Measurements from ENCODE around the gene OR51E1. TPM values are rescaled to one million over a fixed set of nuclear protein-coding genes. Genes with fewer than 3 reads are reported as not detected.

Gene OR51E1
- total RNA-seq, 8 experiments from 2014 or later: 0.05 to 0.19 (median 0.13) TPM; not detected in 4

- Histone ChIP-seq H3K4me1 (replicated peaks in 1 of 2) (no peaks in the 10 kb centered on the region), H3K4me3 (no peak overlapping the region), H3K27ac (no peak overlapping the region)
- ATAC-seq (replicated peaks in 6 of 8): no peak
- WGBS, 10 experiments: 31 to 100% (median 83%) methylated on average over 1 to 3 of the region's 3 CpGs; no CpG with 5 or more reads in 1 of the 10 experiments
- in situ Hi-C loops (cut with MboI; ENCODE audit: low pct_unique_long_range_greater_than_20kb in 2 of 9, low sequenced_read_pairs in 9 of 9, unreplicated experiment in 9 of 9): loop anchor here in 1 of 9 experiments (25.0 kb wide), 1 partner anchor 112 kb away; the partner anchor contains the start of genes OR51F2 and OR52R1
These were observed 56.1 kb downstream of the OR51E1 start for GRCh38 chr11:4699697-4700435.

DNA sequence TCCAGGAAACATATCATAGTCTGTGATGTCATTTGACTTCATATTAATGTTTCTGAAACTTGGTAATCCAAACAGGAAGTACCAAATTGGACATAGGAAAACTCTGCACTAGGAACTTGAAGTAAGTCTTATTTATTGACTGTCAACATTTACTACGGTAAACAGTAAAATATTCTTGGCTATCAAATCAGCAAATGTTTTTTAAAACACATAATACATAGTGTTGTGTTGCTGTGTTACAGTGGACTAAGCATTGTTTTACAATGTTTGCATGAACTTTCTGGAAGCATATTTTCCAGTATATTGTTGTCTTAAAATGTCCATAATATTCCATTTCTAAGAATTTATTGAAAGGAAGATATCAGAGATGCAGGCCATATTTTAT, 56.6 kb downstream of the OR51E1 start:
- in situ Hi-C loops (cut with MboI; ENCODE audit: low pct_unique_long_range_greater_than_20kb in 2 of 9, low sequenced_read_pairs in 9 of 9, unreplicated experiment in 9 of 9): loop anchor here in 1 of 9 experiments (25.0 kb wide), 1 partner anchor 112 kb away; the partner anchor contains the start of genes OR51F2 and OR52R1
- Histone ChIP-seq H3K27ac (no peak overlapping the region), H3K4me3 (no peak overlapping the region), H3K4me1 (replicated peaks in 1 of 2) (no peaks in the 10 kb centered on the region)
- 17 to 100% (median 100%) methylated on average over 1 of the region's 1 CpG; no CpG with 5 or more reads in 2 of the 10 experiments for WGBS, 10 experiments
- ATAC-seq (replicated peaks in 6 of 8): no peak

- Histone ChIP-seq H3K4me1 (replicated peaks in 1 of 2) (no peaks in the 10 kb centered on the region), H3K4me3 (no peak within 1 kb of the TSS), H3K27ac (no peak within 1 kb of the TSS)
- whole genome bisulfite sequencing, 10 experiments: 13 to 73% (median 28%) methylated on average over 1 to 5 of the region's 5 CpGs; no CpG with 5 or more reads in 1 of the 10 experiments
- peak in 4 of 8 experiments; percentile 27 to 90 (median 57) for ATAC-seq (replicated peaks in 6 of 8)
- in situ Hi-C loops (cut with MboI; ENCODE audit: low pct_unique_long_range_greater_than_20kb in 2 of 9, low sequenced_read_pairs in 9 of 9, unreplicated experiment in 9 of 9): loop anchor here in 1 of 9 experiments (25.0 kb wide), 1 partner anchor 108 kb away; the partner anchor contains the start of genes OR51F2 and OR52R1
These were observed 60.4 kb downstream of the OR51E1 start, which contains the start of gene MMP26 for GRCh38 chr11:4704054-4704789. Gene MMP26, plus strand, starts transcription at chr11:4704784.

DNA sequence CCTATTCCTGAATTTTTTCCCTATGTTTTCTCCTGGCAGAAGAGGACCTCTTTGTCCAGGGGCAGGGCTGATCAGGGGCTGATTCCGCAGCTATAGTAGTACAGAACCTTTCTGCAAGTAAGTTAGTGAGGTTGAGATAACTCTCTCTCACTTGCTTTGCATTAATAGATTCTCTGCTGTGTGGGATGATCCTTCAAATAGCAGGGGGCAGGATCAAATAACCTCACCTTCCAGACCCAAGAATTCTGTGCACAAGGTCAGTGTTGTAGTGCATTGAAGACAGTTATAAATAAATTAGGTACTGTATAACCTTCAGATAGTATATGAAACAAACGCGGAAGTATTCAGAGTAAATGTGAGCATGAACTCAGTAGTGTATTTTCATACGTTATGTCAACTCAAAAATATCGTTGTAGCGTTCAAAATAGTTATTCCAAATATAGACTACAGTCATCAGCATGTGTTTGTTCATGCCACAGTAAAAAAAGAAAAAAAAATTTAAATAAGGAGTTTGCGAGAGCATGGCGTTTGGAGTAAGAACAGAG, 61.1 kb downstream of the OR51E1 start:
- in situ Hi-C loops (cut with MboI; ENCODE audit: low pct_unique_long_range_greater_than_20kb in 2 of 9, low sequenced_read_pairs in 9 of 9, unreplicated experiment in 9 of 9): loop anchor here in 1 of 9 experiments (25.0 kb wide), 1 partner anchor 107 kb away; the partner anchor contains the start of genes OR51F2 and OR52R1
- ATAC-seq (replicated peaks in 6 of 8): peak in 1 of 8 experiments; percentile 12
- 32 to 100% (median 85%) methylated on average over 2 to 8 of the region's 8 CpGs for WGBS, 10 experiments
- Histone ChIP-seq H3K4me1 (replicated peaks in 1 of 2) (no peaks in the 10 kb centered on the region), H3K27ac (no peak overlapping the region), H3K4me3 (no peak overlapping the region)

Other genes starting within 250 kb of the OR51E1 start
- gene OR52K2, start 194.7 kb upstream of the OR51E1 start, total RNA-seq: 1 to 10 TPM in 1 of 8 experiments, under 1 TPM in 3, not detected in 4; 0.17 to 1.1 (median 0.57) TPM
- gene OR52K1, start 161.3 kb upstream of the OR51E1 start, total RNA-seq: 1 to 10 TPM in 1 of 8 experiments, under 1 TPM in 5, not detected in 2; 0.08 to 1.6 (median 0.19) TPM
- under 1 TPM in 3 of 8 experiments, not detected in 5; 0.36 to 0.66 (median 0.52) TPM for gene OR52M1, start 98.8 kb upstream of the OR51E1 start, total RNA-seq
- gene OR52I2, start 62.2 kb upstream of the OR51E1 start, total RNA-seq: under 1 TPM; 0.05 to 0.52 (median 0.14) TPM
- under 1 TPM; 0.16 to 0.94 (median 0.40) TPM for gene OR52I1, start 49.9 kb upstream of the OR51E1 start, total RNA-seq
- gene TRIM68, start 35.8 kb upstream of the OR51E1 start, total RNA-seq: 10 to 100 TPM in 4 of 8 experiments, 1 to 10 TPM in 4; 7.9 to 16.6 (median 10.1) TPM
- gene OR51D1, start 6.5 kb upstream of the OR51E1 start, total RNA-seq: under 1 TPM in 5 of 8 experiments, not detected in 3; 0.05 to 0.52 (median 0.13) TPM
- 10 to 100 TPM in 1 of 8 experiments, 1 to 10 TPM in 2, under 1 TPM in 2, not detected in 3; 0.36 to 25.3 (median 1.3) TPM for gene OR51E2, start 53.9 kb downstream of the OR51E1 start, total RNA-seq
- gene MMP26, start 60.8 kb downstream of the OR51E1 start, total RNA-seq: under 1 TPM in 1 of 8 experiments, not detected in 7; 0.38 TPM
- gene OR51F1, start 126.0 kb downstream of the OR51E1 start, total RNA-seq: 1 to 10 TPM in 2 of 8 experiments, under 1 TPM in 1, not detected in 5; 0.61 to 1.7 (median 1.1) TPM
- gene OR52R1, start 160.4 kb downstream of the OR51E1 start, total RNA-seq: 1 to 10 TPM in 1 of 8 experiments, under 1 TPM in 3, not detected in 4; 0.23 to 1.5 (median 0.73) TPM
- gene OR51F2, start 177.3 kb downstream of the OR51E1 start, total RNA-seq: 1 to 10 TPM in 3 of 8 experiments, under 1 TPM in 2, not detected in 3; 0.21 to 2.2 (median 1.2) TPM
- under 1 TPM in 5 of 8 experiments, not detected in 3; 0.17 to 0.99 (median 0.31) TPM for gene OR51S1, start 205.2 kb downstream of the OR51E1 start, total RNA-seq
- gene OR51T1, start 237.9 kb downstream of the OR51E1 start, total RNA-seq: 1 to 10 TPM in 2 of 8 experiments, under 1 TPM in 1, not detected in 5; 0.31 to 1.3 (median 1.0) TPM